ENCODE measurements around the gene PHACTR1.
"Not testable (repeated sequence)": the region's sequence is repeated elsewhere in the genome, so short reads cannot be mapped to it uniquely, and the experiment has no call there.

The PHACTR1 gene

GRCh38 chr6:13311155-13311554 lies 594.6 kb downstream of the PHACTR1 start:
- DNase-seq (ENCODE audit: low read depth in 3 of 3) = no peak

- no peak for DNase-seq (ENCODE audit: low read depth in 3 of 3)
Observed at GRCh38 chr6:13314806-13315205, 598.2 kb downstream of the PHACTR1 start.

GRCh38 chr6:13315896-13316295 lies 599.3 kb downstream of the PHACTR1 start:
- no peak for DNase-seq (ENCODE audit: low read depth in 3 of 3)

- no peak for DNase-seq (ENCODE audit: low read depth in 3 of 3)
Observed at GRCh38 chr6:13318821-13319220, 602.3 kb downstream of the PHACTR1 start.

- no peak for DNase-seq (ENCODE audit: low read depth in 3 of 3)
Observed at GRCh38 chr6:13319891-13320564, 603.5 kb downstream of the PHACTR1 start.

GRCh38 chr6:13326031-13326586 lies 609.5 kb downstream of the PHACTR1 start:
- not testable (repeated sequence) for DNase-seq (ENCODE audit: low read depth in 3 of 3)

GRCh38 chr6:13327691-13328075 lies 611.1 kb downstream of the PHACTR1 start:
- DNase-seq (ENCODE audit: low read depth in 3 of 3) = no peak

GRCh38 chr6:13328076-13328874 lies 611.7 kb downstream of the PHACTR1 start, which contains the start of gene TBC1D7:
Gene TBC1D7 (minus strand): TSS chr6:13328537. CDS start chr6:13326898, 1,639 bp downstream.
- peak; percentile 83 to 90 (median 85) for DNase-seq (ENCODE audit: low read depth in 3 of 3)

GRCh38 chr6:13328875-13329183 lies 612.3 kb downstream of the PHACTR1 start:
- DNase-seq (ENCODE audit: low read depth in 3 of 3) = no peak

GRCh38 chr6:13331516-13332348 lies 615.2 kb downstream of the PHACTR1 start:
- no peak for DNase-seq (ENCODE audit: low read depth in 3 of 3)

GRCh38 chr6:13332349-13332706 lies 615.8 kb downstream of the PHACTR1 start:
- DNase-seq (ENCODE audit: low read depth in 3 of 3) = no peak

GRCh38 chr6:13334953-13335352 lies 618.4 kb downstream of the PHACTR1 start:
- no peak for DNase-seq (ENCODE audit: low read depth in 3 of 3)

GRCh38 chr6:13336553-13336952 lies 620.0 kb downstream of the PHACTR1 start:
- DNase-seq (ENCODE audit: low read depth in 3 of 3) = peak; percentile 44 to 72 (median 53)

GRCh38 chr6:13338038-13338437 lies 621.5 kb downstream of the PHACTR1 start:
- no peak for DNase-seq (ENCODE audit: low read depth in 3 of 3)
